Muscle of leg (tissue), 11 donors: ENCODE data around the gene ADGRA1. TPM values are rescaled to one million over a fixed set of nuclear protein-coding genes. Genes with fewer than 3 reads are reported as not detected.

Experiments used
- DNase-seq: peaks from one replicate; pipeline ENCODE4 v3.0.0; 2013
- H3K27ac ChIP-seq: one replicate; pipeline ENCODE4 v1.5.1; 2013; ENCODE audit warnings: mild to moderate bottlenecking, low read length, control low read depth
- H3K27me3 ChIP-seq: one replicate; pipeline ENCODE4 v1.6.1; 2013; ENCODE audit warnings: low read length; ENCODE audit not compliant: control insufficient read depth, insufficient read depth
- H3K36me3 ChIP-seq: one replicate; pipeline ENCODE4 v1.6.1; 2013; ENCODE audit warnings: low read length; ENCODE audit not compliant: control insufficient read depth, insufficient read depth
- H3K4me1 ChIP-seq: one replicate; pipeline ENCODE4 v1.6.1; 2013; ENCODE audit warnings: low read length; ENCODE audit not compliant: control insufficient read depth, insufficient read depth
- H3K4me3 ChIP-seq: one replicate; pipeline ENCODE4 v1.5.1; 2013; ENCODE audit warnings: low read length, control low read depth
- H3K9me3 ChIP-seq: replicated peaks from 2 replicates; pipeline ENCODE4 v1.6.1; 2013; ENCODE audit warnings: low read depth, low read length; ENCODE audit not compliant: control insufficient read depth
- WGBS: methylation state at CpG from one replicate; pipeline ENCODE4 v1.1.5; 2013; ENCODE audit warnings: missing lambda C conversion rate; ENCODE audit not compliant: insufficient coverage; 5-methylcytosine and 5-hydroxymethylcytosine counted together
- polyA plus RNA-seq, 8 donors: library from polyadenylated mRNA; unstranded; fragments of 120-200 nt; gene quantifications; one replicate each; pipeline versions ENCODE4 v1.2.1 to v1.2.3, GENCODE V29; 2013; ENCODE audit warnings: inconsistent platforms in 1 of 8, low replicate concordance in 1 of 8; ENCODE audit not compliant: insufficient read length in 8 of 8, insufficient read depth in 1 of 8
- total RNA-seq: library from RNA; stranded (reverse); fragments of 120-200 nt; gene quantifications from one replicate; pipeline ENCODE4 v1.2.4, GENCODE V29; 2013

ADGRA1 gene
- total and polyA plus RNA-seq, 9 donors: 0.80 to 3.5 (median 2.9) TPM

GRCh38 chr10:133157662-133158436 is 70.1 kb downstream of the ADGRA1 start:
- H3K27ac ChIP-seq: no peak overlapping the region
- H3K9me3 ChIP-seq: no peaks in the 10 kb centered on the region
- 66% methylated on average over 33 of the region's 34 CpGs for WGBS
- no peak for DNase-seq
- peaks cover 45% of the 10 kb centered on the region for H3K27me3 ChIP-seq
- peaks cover 30% of the 10 kb centered on the region for H3K4me1 ChIP-seq
- no peak overlapping the region for H3K4me3 ChIP-seq
- no peaks in the 10 kb centered on the region for H3K36me3 ChIP-seq

GRCh38 chr10:133158437-133158755 is 70.7 kb downstream of the ADGRA1 start:
- peaks cover 50% of the 10 kb centered on the region for H3K27me3 ChIP-seq
- 49% methylated on average over 12 of the region's 12 CpGs for WGBS
- H3K4me3 ChIP-seq: no peak overlapping the region
- DNase-seq: no peak
- H3K27ac ChIP-seq: peak overlapping the region; percentile 9
- H3K9me3 ChIP-seq: no peaks in the 10 kb centered on the region
- no peaks in the 10 kb centered on the region for H3K36me3 ChIP-seq
- H3K4me1 ChIP-seq: peaks cover 36% of the 10 kb centered on the region

- WGBS: 55% methylated on average over 17 of the region's 23 CpGs
- Histone ChIP-seq H3K36me3 (no peaks in the 10 kb centered on the region), H3K4me3 (no peak overlapping the region), H3K27me3 (peaks cover 52% of the 10 kb centered on the region), H3K27ac (peak overlapping the region; percentile 59), H3K9me3 (no peaks in the 10 kb centered on the region), H3K4me1 (peaks cover 42% of the 10 kb centered on the region)
- peak; percentile 60 for DNase-seq
These were observed 71.3 kb downstream of the ADGRA1 start for GRCh38 chr10:133158756-133159610.

- H3K9me3 ChIP-seq: no peaks in the 10 kb centered on the region
- H3K27me3 ChIP-seq: peaks cover 55% of the 10 kb centered on the region
- no peak overlapping the region for H3K4me3 ChIP-seq
- peaks cover 47% of the 10 kb centered on the region for H3K4me1 ChIP-seq
- H3K36me3 ChIP-seq: no peaks in the 10 kb centered on the region
- peak overlapping the region; percentile 59 for H3K27ac ChIP-seq
- WGBS: 13% methylated on average over 6 of the region's 18 CpGs
- DNase-seq: no peak
These were observed 71.9 kb downstream of the ADGRA1 start for GRCh38 chr10:133159611-133159949.

GRCh38 chr10:133159950-133160825 is 72.5 kb downstream of the ADGRA1 start, which contains the start of gene KNDC1:
TSS of gene KNDC1 (plus strand) at chr10:133160219. CDS start at chr10:133160468, 249 bp downstream.
- under 1% methylated on average over 93 of the region's 108 CpGs for WGBS
- H3K27ac ChIP-seq: peak within 1 kb of the TSS; percentile 59
- peaks cover 52% of the 10 kb centered on the region for H3K4me1 ChIP-seq
- H3K4me3 ChIP-seq: peak within 1 kb of the TSS; percentile 43
- peaks cover 59% of the 10 kb centered on the region for H3K27me3 ChIP-seq
- H3K36me3 ChIP-seq: no peaks in the 10 kb centered on the region
- H3K9me3 ChIP-seq: no peaks in the 10 kb centered on the region
- peak; percentile 58 for DNase-seq

GRCh38 chr10:133160826-133161471 is 73.2 kb downstream of the ADGRA1 start:
- Histone ChIP-seq H3K4me1 (peaks cover 52% of the 10 kb centered on the region), H3K9me3 (no peaks in the 10 kb centered on the region), H3K36me3 (no peaks in the 10 kb centered on the region), H3K27me3 (peaks cover 59% of the 10 kb centered on the region), H3K27ac (no peak overlapping the region), H3K4me3 (peak overlapping the region; percentile 43)
- under 1% methylated on average over 22 of the region's 29 CpGs for WGBS
- DNase-seq: no peak

GRCh38 chr10:133161486-133162109 is 73.9 kb downstream of the ADGRA1 start:
- H3K27me3 ChIP-seq: peaks cover 59% of the 10 kb centered on the region
- H3K9me3 ChIP-seq: no peaks in the 10 kb centered on the region
- H3K4me3 ChIP-seq: no peak overlapping the region
- no peaks in the 10 kb centered on the region for H3K36me3 ChIP-seq
- peaks cover 53% of the 10 kb centered on the region for H3K4me1 ChIP-seq
- H3K27ac ChIP-seq: no peak overlapping the region
- no peak for DNase-seq
- WGBS: 27% methylated on average over 23 of the region's 33 CpGs

GRCh38 chr10:133162178-133162909 is 74.6 kb downstream of the ADGRA1 start:
- peaks cover 56% of the 10 kb centered on the region for H3K27me3 ChIP-seq
- WGBS: 73% methylated on average over 17 of the region's 22 CpGs
- no peak overlapping the region for H3K27ac ChIP-seq
- no peaks in the 10 kb centered on the region for H3K9me3 ChIP-seq
- peaks cover 60% of the 10 kb centered on the region for H3K4me1 ChIP-seq
- no peak overlapping the region for H3K4me3 ChIP-seq
- no peaks in the 10 kb centered on the region for H3K36me3 ChIP-seq
- DNase-seq: peak; percentile 36
